HL-60 (cell line): ENCODE results near the gene ATXN7L1.

Experiments
- DNase-seq, 2 experiments: peaks; one replicate each; pipeline ENCODE4 v3.0.0-alpha.2; 2010 to 2020; ENCODE audit warnings: low read depth in 1 of 2, low spot score in 1 of 2
- H3K27ac ChIP-seq: fragments of 250-450 bp; sonication (Bioruptor Pico); replicated peaks from 2 replicates; pipeline ENCODE4 v1.5.1; 2020; ENCODE audit warnings: mild to moderate bottlenecking, moderate library complexity
- H3K27me3 ChIP-seq: fragments of 250-450 bp; sonication (Bioruptor Pico); 2 replicates; pipeline ENCODE4 v1.5.1; 2021; ENCODE audit warnings: mild to moderate bottlenecking, moderate library complexity; ENCODE audit not compliant: insufficient read depth, poor library complexity, severe bottlenecking
- H3K4me3 ChIP-seq: replicated peaks from 2 replicates; pipeline ENCODE4 v1.5.1; 2011; ENCODE audit warnings: mild to moderate bottlenecking, control low read depth, low read length; ENCODE audit not compliant: insufficient read depth
- CTCF ChIP-seq: IDR thresholded peaks from one replicate; pipeline ENCODE4 v1.5.1; 2011; ENCODE audit warnings: low read length, control low read depth, inconsistent platforms; ENCODE audit not compliant: insufficient read depth
- GABPA ChIP-seq: IDR thresholded peaks from 2 replicates; pipeline ENCODE4 v1.6.1; 2012; ENCODE audit warnings: low read depth
- POLR2AphosphoS5 ChIP-seq: IDR thresholded peaks from 2 replicates; pipeline ENCODE4 v1.6.1; 2012; ENCODE audit warnings: low read depth
- REST ChIP-seq: IDR thresholded peaks from 2 replicates; pipeline ENCODE4 v1.6.1; 2012; ENCODE audit warnings: low read depth; ENCODE audit not compliant: insufficient replicate concordance
- SPI1 ChIP-seq: IDR thresholded peaks from 2 replicates; pipeline ENCODE4 v1.6.1; 2012; ENCODE audit warnings: low read depth, mild to moderate bottlenecking, borderline replicate concordance

The ATXN7L1 gene

GRCh38 chr7:105666324-105666723, 210.1 kb downstream of the ATXN7L1 start:
- TF ChIP-seq CTCF, result no peak
- TF ChIP-seq POLR2AphosphoS5, result no peak
- no peak for TF ChIP-seq REST
- no peak for TF ChIP-seq GABPA
- TF ChIP-seq SPI1, result no peak
- no peaks in the 10 kb centered on the region for H3K27me3 ChIP-seq
- no peak for DNase-seq
- H3K4me3 ChIP-seq, result no peak overlapping the region
- H3K27ac ChIP-seq, result no peak overlapping the region

- no peak overlapping the region for H3K27ac ChIP-seq
- no peak overlapping the region for H3K4me3 ChIP-seq
- no peak for TF ChIP-seq CTCF
- no peak for TF ChIP-seq POLR2AphosphoS5
- no peak for TF ChIP-seq SPI1
- no peak for TF ChIP-seq REST
- TF ChIP-seq GABPA, result no peak
- no peak for DNase-seq
- no peaks in the 10 kb centered on the region for H3K27me3 ChIP-seq
Observed at GRCh38 chr7:105665684-105666083, 210.7 kb downstream of the ATXN7L1 start.

GRCh38 chr7:105664816-105665525, 211.4 kb downstream of the ATXN7L1 start:
- Histone ChIP-seq H3K27me3 (no peaks in the 10 kb centered on the region), H3K4me3 (no peak overlapping the region), H3K27ac (no peak overlapping the region)
- DNase-seq, result no peak
- TF ChIP-seq GABPA (no peak), CTCF (no peak), POLR2AphosphoS5 (no peak)

- Histone ChIP-seq H3K4me3 (no peak overlapping the region), H3K27ac (no peak overlapping the region), H3K27me3 (no peaks in the 10 kb centered on the region)
- no peak for DNase-seq
- TF ChIP-seq POLR2AphosphoS5 (no peak), REST (no peak), GABPA (no peak), CTCF (no peak), SPI1 (no peak)
Observed at GRCh38 chr7:105662998-105663397, 213.4 kb downstream of the ATXN7L1 start.
